H9 (cell line): Measurements from ENCODE around the gene GSPT2. TPM values are rescaled to one million over a fixed set of nuclear protein-coding genes. Genes with fewer than 3 reads are reported as not detected.

ENCODE experiments used
- DNase-seq: peaks from one replicate; pipeline ENCODE4 v3.0.0-alpha.2; 2017
- H2AFZ ChIP-seq: one replicate; pipeline ENCODE4 v1.6.1; 2013; ENCODE audit warnings: mild to moderate bottlenecking, low read length, control low read depth, moderate library complexity
- H2AK5ac ChIP-seq: 2 replicates; pipeline ENCODE4 v1.6.1; 2013; ENCODE audit warnings: low read length, control low read depth, mixed read lengths; ENCODE audit not compliant: insufficient read length
- H2BK120ac ChIP-seq: one replicate; pipeline ENCODE4 v1.6.1; 2013; ENCODE audit warnings: low read depth, mild to moderate bottlenecking, low read length, control low read depth, inconsistent platforms; ENCODE audit not compliant: poor library complexity, severe bottlenecking
- H2BK12ac ChIP-seq: 2 replicates; pipeline ENCODE4 v1.6.1; 2013; ENCODE audit warnings: low read length, control low read depth, mixed read lengths, low read depth; ENCODE audit not compliant: insufficient read length
- H2BK15ac ChIP-seq: 2 replicates; pipeline ENCODE4 v1.6.1; 2013; ENCODE audit warnings: low read depth, low read length, control low read depth
- H2BK20ac ChIP-seq: one replicate; pipeline ENCODE4 v1.6.1; 2013; ENCODE audit warnings: low read depth, mild to moderate bottlenecking, low read length, control low read depth, inconsistent platforms; ENCODE audit not compliant: poor library complexity, severe bottlenecking
- H2BK5ac ChIP-seq: 2 replicates; pipeline ENCODE4 v1.6.1; 2013; ENCODE audit warnings: low read length, control low read depth, mixed read lengths; ENCODE audit not compliant: insufficient read length
- H3K14ac ChIP-seq: 2 replicates; pipeline ENCODE4 v1.6.1; 2013; ENCODE audit warnings: low read length, control low read depth; ENCODE audit not compliant: insufficient read depth
- H3K18ac ChIP-seq: 2 replicates; pipeline ENCODE4 v1.6.1; 2013; ENCODE audit warnings: low read depth, mild to moderate bottlenecking, mixed read lengths, low read length, control low read depth; ENCODE audit not compliant: insufficient read length
- H3K23ac ChIP-seq: 2 replicates; pipeline ENCODE4 v1.6.1; 2013; ENCODE audit warnings: low read length, control low read depth, mixed read lengths, low read depth; ENCODE audit not compliant: insufficient read length
- H3K23me2 ChIP-seq: 2 replicates; pipeline ENCODE4 v1.6.1; 2013; ENCODE audit warnings: low read depth, mild to moderate bottlenecking, mixed read lengths, low read length, control low read depth; ENCODE audit not compliant: insufficient read length, poor library complexity, severe bottlenecking
- H3K27ac ChIP-seq: 2 replicates; pipeline ENCODE4 v1.5.1; 2013; ENCODE audit warnings: low read length, control low read depth, mixed read lengths, low read depth; ENCODE audit not compliant: insufficient read length
- H3K27me3 ChIP-seq: 2 replicates; pipeline ENCODE4 v1.6.1; 2013; ENCODE audit warnings: low read length, control low read depth, inconsistent platforms; ENCODE audit not compliant: insufficient read depth
- H3K4ac ChIP-seq: 2 replicates; pipeline ENCODE4 v1.6.1; 2013; ENCODE audit warnings: low read depth, mild to moderate bottlenecking, control low read depth, inconsistent platforms, low read length, moderate library complexity
- H3K4me1 ChIP-seq: 2 replicates; pipeline ENCODE4 v1.6.1; 2013; ENCODE audit warnings: low read length, control low read depth, inconsistent platforms; ENCODE audit not compliant: insufficient read depth
- H3K4me2 ChIP-seq: 2 replicates; pipeline ENCODE4 v1.6.1; 2013; ENCODE audit warnings: low read length, control low read depth, mixed read lengths; ENCODE audit not compliant: insufficient read length, insufficient read depth
- H3K56ac ChIP-seq: 2 replicates; pipeline ENCODE4 v1.6.1; 2013; ENCODE audit warnings: low read depth, mild to moderate bottlenecking, mixed read lengths, low read length, control low read depth; ENCODE audit not compliant: insufficient read length
- H3K79me1 ChIP-seq: 2 replicates; pipeline ENCODE4 v1.6.1; 2013; ENCODE audit warnings: low read depth, mild to moderate bottlenecking, moderate library complexity, low read length, control low read depth, inconsistent platforms; ENCODE audit not compliant: insufficient read depth, poor library complexity, severe bottlenecking
- H3K79me2 ChIP-seq: 2 replicates; pipeline ENCODE4 v1.6.1; 2013; ENCODE audit warnings: low read length, control low read depth, inconsistent platforms; ENCODE audit not compliant: insufficient read depth
- H3K9ac ChIP-seq: 2 replicates; pipeline ENCODE4 v1.6.1; 2013; ENCODE audit warnings: low read length, control low read depth, mixed read lengths; ENCODE audit not compliant: insufficient read length; ENCODE audit errors: extremely low read depth
- H3K9me3 ChIP-seq: one replicate; pipeline ENCODE4 v1.6.1; 2013; ENCODE audit warnings: low read depth, low read length, inconsistent platforms; ENCODE audit not compliant: control insufficient read depth
- H3T11ph ChIP-seq: one replicate; pipeline ENCODE4 v1.6.1; 2013; ENCODE audit warnings: mild to moderate bottlenecking, low read length, control low read depth, inconsistent platforms
- H4K20me1 ChIP-seq: one replicate; pipeline ENCODE4 v1.6.1; 2013; ENCODE audit not compliant: control insufficient read depth, insufficient read length, insufficient read depth
- H4K5ac ChIP-seq: 2 replicates; pipeline ENCODE4 v1.6.1; 2013; ENCODE audit warnings: low read depth, mild to moderate bottlenecking, mixed read lengths, low read length, control low read depth; ENCODE audit not compliant: insufficient read length
- H4K8ac ChIP-seq: replicated peaks from 2 replicates; pipeline ENCODE4 v1.6.1; 2013; ENCODE audit warnings: low read length, control low read depth, mixed read lengths, low read depth; ENCODE audit not compliant: insufficient read length
- H4K91ac ChIP-seq: 2 replicates; pipeline ENCODE4 v1.6.1; 2013; ENCODE audit warnings: low read depth, mild to moderate bottlenecking, moderate library complexity, mixed read lengths, low read length, control low read depth; ENCODE audit not compliant: insufficient read length
- H3K27ac Mint-ChIP-seq, 3 experiments: 2 replicates in 2 of 3; 3 replicates in 1 of 3; pipeline ENCODE4 v1.8.0; 2020 to 2021; ENCODE audit warnings: mixed read lengths in 3 of 3, mild to moderate bottlenecking in 1 of 3, moderate library complexity in 1 of 3
- H3K27me3 Mint-ChIP-seq: 2 replicates; pipeline ENCODE4 v1.8.0; 2021; ENCODE audit warnings: low read depth, mild to moderate bottlenecking, moderate library complexity, mixed read lengths
- H3K36me3 Mint-ChIP-seq, 3 experiments: 2 replicates in 2 of 3; 3 replicates in 1 of 3; pipeline ENCODE4 v1.8.0; 2020 to 2021; ENCODE audit warnings: low read depth in 3 of 3, mixed read lengths in 3 of 3; ENCODE audit not compliant: insufficient read depth in 1 of 3
- H3K4me1 Mint-ChIP-seq, 2 experiments: 2 replicates each; pipeline ENCODE4 v1.8.0; 2020; ENCODE audit warnings: mixed read lengths in 2 of 2
- H3K4me3 Mint-ChIP-seq, 2 experiments: 2 replicates in 1 of 2; 3 replicates in 1 of 2; pipeline ENCODE4 v1.8.0; 2020 to 2021; ENCODE audit warnings: mild to moderate bottlenecking in 2 of 2, mixed read lengths in 2 of 2, moderate library complexity in 1 of 2
- H3K9me3 Mint-ChIP-seq, 2 experiments: 2 replicates in 1 of 2; 3 replicates in 1 of 2; pipeline ENCODE4 v1.8.0; 2020; ENCODE audit warnings: mild to moderate bottlenecking in 2 of 2, mixed read lengths in 2 of 2, moderate library complexity in 1 of 2
- CTCF ChIP-seq: fragments of 200-600 bp; sonication (generic); conservative IDR thresholded peaks from 3 replicates; pipeline ENCODE4 v1.8.0; 2021; ENCODE audit warnings: antibody characterized with exemption, mild to moderate bottlenecking
- total RNA-seq: library from RNA; stranded (reverse); gene quantifications from 2 replicates; pipeline ENCODE4 v1.2.1, GENCODE V29; 2021

GSPT2 gene
- total RNA-seq, 1 experiment from 2014 or later: 53.2 TPM

- H3K4me1 Mint-ChIP-seq: peaks cover 4 to 17% of the 10 kb centered on the region in 2 experiments
- no peak overlapping the region for H4K91ac ChIP-seq
- no peak overlapping the region for H3K56ac ChIP-seq
- H4K5ac ChIP-seq: no peak overlapping the region
- H3K9me3 ChIP-seq: no peaks in the 10 kb centered on the region
- no peaks in the 10 kb centered on the region for H3K79me1 ChIP-seq
- no peak overlapping the region for H2BK12ac ChIP-seq
- peaks cover 13 to 32% (median 27%) of the 10 kb centered on the region in 3 experiments; a peak in 6 of 7 replicates for H3K36me3 Mint-ChIP-seq
- no peak overlapping the region for H2BK15ac ChIP-seq
- no peak overlapping the region for H3K23ac ChIP-seq
- peaks cover 10% of the 10 kb centered on the region for H3K23me2 ChIP-seq
- no peaks in the 10 kb centered on the region for H3K27me3 Mint-ChIP-seq
- H3T11ph ChIP-seq: no peak overlapping the region
- no peak overlapping the region for H2BK120ac ChIP-seq
- peaks cover 4% of the 10 kb centered on the region; the same call in 1 of the 2 replicates for H3K79me2 ChIP-seq
- H3K4me3 Mint-ChIP-seq: no peak overlapping the region
- no peak overlapping the region for H3K27ac ChIP-seq
- peaks cover 64 to 68% of the 10 kb centered on the region in 2 experiments for H3K9me3 Mint-ChIP-seq
- no peaks in the 10 kb centered on the region for H4K20me1 ChIP-seq
- H4K8ac ChIP-seq: no peak overlapping the region
- no peak overlapping the region for H2BK20ac ChIP-seq
- H3K4me1 ChIP-seq: no peaks in the 10 kb centered on the region
- no peak overlapping the region for H2AK5ac ChIP-seq
- H3K4ac ChIP-seq: no peak overlapping the region
- no peak overlapping the region for H3K4me2 ChIP-seq
- H3K9ac ChIP-seq: no peak overlapping the region
- no peak overlapping the region for H2BK5ac ChIP-seq
- no peak overlapping the region for H3K14ac ChIP-seq
- H3K27ac Mint-ChIP-seq: no peak overlapping the region
- H2AFZ ChIP-seq: no peak overlapping the region
- H3K18ac ChIP-seq: no peak overlapping the region
- no peak for DNase-seq
- no peak for TF ChIP-seq CTCF
- H3K27me3 ChIP-seq: no peaks in the 10 kb centered on the region
Observed at GRCh38 chrX:51747671-51748070, 4.4 kb downstream of the GSPT2 start.
